ENCODE data around the gene PPP6C. TPM values are rescaled to one million over a fixed set of nuclear protein-coding genes. Genes with fewer than 3 reads are reported as not detected.

Gene PPP6C
- total and polyA plus RNA-seq, 2 donors (not counting 3 experiments of a cell fraction or from before 2014, with no cell fraction given) = 19.3 to 42.6 TPM

DNA sequence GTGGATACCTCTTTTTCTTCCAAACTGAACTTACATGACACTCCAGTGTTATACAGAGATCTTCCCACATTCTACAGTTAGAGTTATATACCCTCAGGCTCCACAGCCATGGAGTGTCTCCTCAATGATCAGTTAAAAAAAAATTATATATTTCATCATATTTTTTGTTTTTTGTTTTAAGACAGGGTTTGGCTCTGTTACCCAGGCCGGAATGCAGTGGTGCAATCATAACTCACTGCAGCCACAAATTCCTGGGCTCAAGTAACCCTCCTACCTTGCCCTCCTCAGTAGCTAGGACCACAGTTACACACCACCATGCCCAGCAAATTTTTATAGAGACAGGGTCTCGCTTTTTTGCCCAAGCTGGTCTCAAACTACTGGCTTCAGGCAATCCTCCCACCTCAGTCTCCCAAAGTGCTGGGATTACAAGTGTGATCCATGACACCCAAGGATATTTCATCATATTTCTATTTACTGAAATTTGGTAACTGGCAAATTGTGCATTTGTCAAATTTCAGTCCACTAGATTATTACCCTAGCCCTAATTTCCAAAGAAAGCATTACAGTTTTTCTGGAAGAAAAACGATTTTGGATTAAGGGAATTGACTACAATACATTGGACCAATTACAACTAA is 28.2 kb downstream of the PPP6C start:
- POLR2A ChIA-PET = no interaction called here
- H2AFZ ChIP-seq (ENCODE audit: low read depth, low read length) = no peak overlapping the region
- no peaks in the 10 kb centered on the region for H4K20me1 ChIP-seq (replicated peaks; ENCODE audit: control insufficient read depth, extremely low read depth, insufficient read depth, low read length)
- BruUV-seq (replicated peaks) = no TSS peak
- H3K27me3 ChIP-seq (ENCODE audit: control insufficient read depth in 2 of 2, insufficient read depth in 2 of 2, low read length in 2 of 2) = no peaks in the 10 kb centered on the region
- no peaks in the 10 kb centered on the region for H3K9me1 ChIP-seq (replicated peaks; ENCODE audit: control insufficient read depth, extremely low read depth, insufficient read depth, low read length)
- no peak overlapping the region for H3K27ac ChIP-seq (ENCODE audit: insufficient read depth, low read depth, low read length)
- no peaks in the 10 kb centered on the region for H3K36me3 ChIP-seq (ENCODE audit: control insufficient read depth in 2 of 2, extremely low read depth in 1 of 2, insufficient read depth in 2 of 2, low read length in 2 of 2)
- DNase-seq (ENCODE audit: low read depth, low spot score) (no peak), FAIRE-seq (no peak)
- CTCF ChIA-PET = interaction anchor here (0.6 kb wide), 1 partner anchor 100 kb away, joined by 3 read pairs; no protein-coding TSS in a partner anchor
- H3K9me3 ChIP-seq (replicated peaks; ENCODE audit: control insufficient read depth, insufficient read depth, low read length) = no peaks in the 10 kb centered on the region
- no peak overlapping the region for H3K9ac ChIP-seq (replicated peaks; ENCODE audit: extremely low read depth, insufficient read depth, low read length)
- peaks cover 9% of the 10 kb centered on the region for H3K79me2 ChIP-seq (ENCODE audit: control insufficient read depth, insufficient read depth, low read length)
- H3K4me3 ChIP-seq (replicated peaks in 1 of 3; ENCODE audit: insufficient read depth in 1 of 3, low read depth in 1 of 3, low read length in 3 of 3) = no peak overlapping the region
- intact Hi-C loops (cut with micrococcal nuclease) (no loop called here), dilution Hi-C loops (cut with MboI; ENCODE audit: extremely low pct_ligation_motif_present, low sequenced_read_pairs) (no loop called here)
- H3K4me1 ChIP-seq (ENCODE audit: control insufficient read depth, extremely low read depth, insufficient read depth, low read length) = no peaks in the 10 kb centered on the region
- no peak overlapping the region for H3K4me2 ChIP-seq (ENCODE audit: insufficient read depth, low read length)
- TF ChIP-seq GATA2 (IDR thresholded peaks at IDR 0.05; ENCODE audit: insufficient read depth, insufficient read length, low read depth, low read length) = no peak
- no peak for TF ChIP-seq EZH2 (IDR thresholded peaks at IDR 0.05; ENCODE audit: borderline replicate concordance, low read depth, low read length, severe bottlenecking)
- no peak for TF ChIP-seq MYC (IDR thresholded peaks at IDR 0.05; ENCODE audit: low read depth, low read length)
- TF ChIP-seq FOS (IDR thresholded peaks at IDR 0.05; ENCODE audit: borderline replicate concordance, insufficient read depth, low read length) = no peak
- TF ChIP-seq, protein P1, sequence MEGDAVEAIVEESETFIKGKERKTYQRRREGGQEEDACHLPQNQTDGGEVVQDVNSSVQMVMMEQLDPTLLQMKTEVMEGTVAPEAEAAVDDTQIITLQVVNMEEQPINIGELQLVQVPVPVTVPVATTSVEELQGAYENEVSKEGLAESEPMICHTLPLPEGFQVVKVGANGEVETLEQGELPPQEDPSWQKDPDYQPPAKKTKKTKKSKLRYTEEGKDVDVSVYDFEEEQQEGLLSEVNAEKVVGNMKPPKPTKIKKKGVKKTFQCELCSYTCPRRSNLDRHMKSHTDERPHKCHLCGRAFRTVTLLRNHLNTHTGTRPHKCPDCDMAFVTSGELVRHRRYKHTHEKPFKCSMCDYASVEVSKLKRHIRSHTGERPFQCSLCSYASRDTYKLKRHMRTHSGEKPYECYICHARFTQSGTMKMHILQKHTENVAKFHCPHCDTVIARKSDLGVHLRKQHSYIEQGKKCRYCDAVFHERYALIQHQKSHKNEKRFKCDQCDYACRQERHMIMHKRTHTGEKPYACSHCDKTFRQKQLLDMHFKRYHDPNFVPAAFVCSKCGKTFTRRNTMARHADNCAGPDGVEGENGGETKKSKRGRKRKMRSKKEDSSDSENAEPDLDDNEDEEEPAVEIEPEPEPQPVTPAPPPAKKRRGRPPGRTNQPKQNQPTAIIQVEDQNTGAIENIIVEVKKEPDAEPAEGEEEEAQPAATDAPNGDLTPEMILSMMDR (IDR thresholded peaks at IDR 0.05; ENCODE audit: extremely low read depth in 1 of 2, insufficient read depth in 1 of 2, low read depth in 1 of 2, low read length in 2 of 2) = no peak
- no peak for TF ChIP-seq POLR2A (IDR thresholded peaks at IDR 0.05; ENCODE audit: low read depth, low read length)
- TF ChIP-seq, protein P2, sequence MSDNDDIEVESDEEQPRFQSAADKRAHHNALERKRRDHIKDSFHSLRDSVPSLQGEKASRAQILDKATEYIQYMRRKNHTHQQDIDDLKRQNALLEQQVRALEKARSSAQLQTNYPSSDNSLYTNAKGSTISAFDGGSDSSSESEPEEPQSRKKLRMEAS (IDR thresholded peaks at IDR 0.05; ENCODE audit: insufficient read depth, insufficient read length) = no peak
- no peak for TF ChIP-seq JUN (IDR thresholded peaks at IDR 0.05; ENCODE audit: borderline replicate concordance, insufficient read depth, insufficient read length, low read depth)
- no peak for TF ChIP-seq POLR2AphosphoS5 (IDR thresholded peaks at IDR 0.05; ENCODE audit: insufficient read depth, low read depth, low read length)
